Measurements from ENCODE around the gene TYMP.

GRCh38 chr22:50503475-50504145 lies 26.2 kb downstream of the TYMP start:
- no peak for TF ChIP-seq POLR2A (IDR thresholded peaks at IDR 0.05)
- TF ChIP-seq CTCF (IDR thresholded peaks at IDR 0.05), result no peak
- no peak for TF ChIP-seq EP300 (IDR thresholded peaks at IDR 0.05)
